Nasal cavity respiratory epithelium epithelial cell of viscerocranial mucosa (primary cell): Measurements from ENCODE around the gene KAT8. TPM values are rescaled to one million over a fixed set of nuclear protein-coding genes. Genes with fewer than 3 reads are reported as not detected.

Experiments used
- total RNA-seq: library from RNA; depleted of rRNA; stranded (reverse); fragments of >200 nt; gene quantifications from 2 replicates; pipeline ENCODE4 v1.2.3, GENCODE V29; 2014

The KAT8 gene
- total RNA-seq, result 36.2 and 45.3 TPM in 2 replicates

DNA sequence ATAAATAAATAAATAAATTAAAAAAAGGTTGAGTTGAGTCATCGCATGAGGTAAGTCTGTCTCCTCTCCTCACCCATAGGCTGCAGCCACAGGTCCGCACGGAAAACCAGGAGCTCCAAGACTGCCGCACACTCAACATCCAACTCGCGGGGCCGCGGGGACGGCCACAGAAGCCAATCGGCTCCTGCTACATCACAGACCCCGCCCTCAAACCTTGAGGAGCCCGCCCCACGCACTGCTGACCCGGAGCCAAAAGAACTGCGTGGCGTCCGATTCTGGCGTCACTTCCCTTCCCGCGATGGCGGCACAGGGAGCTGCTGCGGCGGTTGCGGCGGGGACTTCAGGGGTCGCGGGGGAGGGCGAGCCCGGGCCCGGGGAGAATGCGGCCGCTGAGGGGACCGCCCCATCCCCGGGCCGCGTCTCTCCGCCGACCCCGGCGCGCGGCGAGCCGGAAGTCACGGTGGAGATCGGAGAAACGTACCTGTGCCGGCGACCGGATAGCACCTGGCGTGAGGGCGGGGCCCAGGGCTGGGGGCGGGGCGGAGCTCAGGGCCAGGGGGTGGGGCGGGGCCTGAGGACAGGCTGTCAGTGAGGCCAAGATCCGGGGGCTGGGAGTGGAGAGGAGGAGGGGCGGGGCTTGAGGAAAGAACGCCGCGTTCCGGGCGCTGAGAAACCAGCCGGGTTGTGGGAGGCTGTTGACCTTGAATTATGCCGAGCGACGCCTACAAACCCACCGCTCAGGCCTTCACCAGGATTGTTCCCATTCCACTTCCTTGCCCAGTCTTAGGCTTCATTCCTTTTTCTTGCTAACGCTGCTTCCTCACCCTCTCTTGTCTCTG is at the start of gene KAT8:
Gene KAT8 (plus strand): TSS at position 281 of the 839 bp plus-strand sequence. CDS start 18 bp downstream, at position 299.

DNA sequence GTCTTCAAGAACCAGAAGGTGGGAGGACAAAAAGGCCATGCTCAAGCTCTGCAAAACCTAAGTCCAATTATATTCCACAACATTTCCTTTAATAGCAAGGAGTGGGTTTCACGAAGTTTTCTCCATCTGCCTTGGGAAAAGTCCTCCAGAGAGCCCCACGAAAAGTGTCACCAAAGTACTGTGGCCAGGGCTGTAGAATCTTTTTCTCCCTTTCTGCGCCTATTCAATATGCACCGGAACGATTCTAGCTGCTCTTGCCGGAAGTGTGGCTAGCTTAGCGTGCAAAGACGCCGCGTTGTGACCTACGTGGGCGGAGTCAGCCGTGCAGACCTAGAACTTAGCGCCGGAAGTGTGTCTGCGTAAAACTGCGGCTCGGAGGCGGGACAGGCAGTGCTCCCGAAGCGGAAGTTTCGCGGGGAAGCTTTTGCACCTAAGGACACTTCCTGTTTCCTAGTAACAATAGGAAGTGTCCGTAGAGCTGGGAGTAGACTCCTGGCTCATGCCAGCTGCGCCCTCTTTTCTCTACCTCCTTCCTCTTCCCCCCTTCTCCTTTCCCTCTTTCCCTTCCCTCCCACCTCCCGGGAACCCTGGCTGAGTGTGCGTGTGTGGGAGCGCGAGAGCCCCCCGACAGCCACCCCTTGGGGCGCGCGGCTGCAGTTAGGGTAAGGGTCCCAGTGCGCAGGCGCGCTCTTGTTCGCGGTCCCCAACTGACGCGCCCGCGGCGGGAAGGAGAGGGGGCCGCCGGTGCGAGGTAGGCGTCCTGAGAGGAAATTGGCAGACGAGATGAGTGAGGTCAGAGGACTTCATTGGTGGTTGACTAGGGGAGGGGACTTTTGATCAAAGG is 43.3 kb upstream of the KAT8 start, which contains the start of the genes ZNF646 and ZNF668:
Gene ZNF646 (plus strand): TSS at position 453 of the 844 bp plus-strand sequence. CDS start 1,903 bp downstream, outside the sequence.
Gene ZNF668 (minus strand): TSS at position 271 of the 844 bp plus-strand sequence. CDS start 9,781 bp downstream, outside the sequence.

DNA sequence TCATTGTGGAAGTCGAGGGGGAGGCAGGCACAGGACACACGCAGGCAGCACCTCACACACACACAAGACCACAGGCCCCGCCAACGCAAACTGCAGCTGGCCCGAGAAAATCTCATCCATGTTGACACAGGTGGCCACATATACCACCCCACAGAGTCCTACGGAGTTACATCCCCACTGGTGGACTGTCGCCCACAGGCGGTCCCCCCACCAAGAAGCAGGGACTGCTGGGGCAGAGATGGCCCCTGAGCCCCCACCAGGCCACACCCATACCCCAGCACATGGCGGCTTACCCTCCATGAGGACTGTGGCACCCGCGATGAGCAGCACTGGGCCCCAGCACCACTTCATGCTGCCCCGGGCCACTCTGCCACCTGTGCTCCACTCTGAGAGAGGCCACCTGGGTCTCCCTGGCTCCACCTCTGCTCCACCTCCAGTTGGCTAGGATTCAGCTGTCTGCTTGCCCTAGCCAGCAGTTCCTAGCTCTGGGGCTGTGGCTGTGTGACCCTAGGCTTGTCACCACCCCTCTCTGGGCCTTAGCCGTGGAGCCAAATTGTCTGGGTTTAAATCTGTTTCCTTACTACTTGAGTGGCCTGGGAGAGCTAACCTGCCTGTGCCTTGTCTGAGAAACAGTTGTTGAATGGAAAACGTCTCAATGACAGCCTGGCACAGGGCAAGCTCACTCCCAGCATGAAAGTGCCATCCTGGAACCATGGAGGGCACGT is 28.8 kb upstream of the KAT8 start, which contains the start of gene PRSS53:
Gene PRSS53 (minus strand): TSS at position 485 of the 725 bp plus-strand sequence. CDS start 134 bp downstream, at position 351.

DNA sequence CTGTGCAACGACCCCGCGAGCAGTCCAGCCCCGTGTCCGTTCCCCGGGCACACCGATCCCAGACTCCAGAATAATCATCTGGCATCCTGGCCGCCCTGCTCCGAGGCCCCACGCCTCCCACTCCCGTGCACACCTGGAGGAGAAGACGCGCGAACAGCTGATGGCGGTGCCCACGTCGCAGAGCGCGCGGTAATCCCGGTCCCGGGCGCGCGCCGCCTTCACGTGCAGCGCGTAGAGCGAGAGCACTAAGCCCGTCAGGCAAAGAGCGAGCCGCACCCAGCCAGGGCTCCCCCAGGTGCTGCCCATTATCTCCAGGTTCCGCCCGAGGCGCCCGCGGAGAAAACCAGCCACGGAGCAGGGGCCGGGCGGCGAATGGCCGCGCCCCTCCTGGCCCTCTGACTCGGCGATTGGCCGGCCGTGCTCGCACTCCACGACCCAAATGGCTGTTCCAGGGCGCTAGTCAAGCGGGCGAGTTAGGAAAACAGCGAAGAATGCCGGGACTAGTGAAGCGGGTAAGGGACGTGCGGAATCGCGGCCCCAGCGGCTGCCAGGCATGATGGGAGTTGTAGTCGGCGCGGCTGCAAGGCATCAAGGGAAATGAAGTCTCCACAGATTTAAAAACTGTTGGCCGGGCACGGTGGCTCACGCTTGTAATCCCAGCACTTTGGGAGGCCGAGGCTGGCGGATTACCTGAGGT is 22.9 kb upstream of the KAT8 start, which contains the start of gene VKORC1:
Gene VKORC1 (minus strand): TSS at position 374 of the 697 bp plus-strand sequence. CDS start 68 bp downstream, at position 306.

DNA sequence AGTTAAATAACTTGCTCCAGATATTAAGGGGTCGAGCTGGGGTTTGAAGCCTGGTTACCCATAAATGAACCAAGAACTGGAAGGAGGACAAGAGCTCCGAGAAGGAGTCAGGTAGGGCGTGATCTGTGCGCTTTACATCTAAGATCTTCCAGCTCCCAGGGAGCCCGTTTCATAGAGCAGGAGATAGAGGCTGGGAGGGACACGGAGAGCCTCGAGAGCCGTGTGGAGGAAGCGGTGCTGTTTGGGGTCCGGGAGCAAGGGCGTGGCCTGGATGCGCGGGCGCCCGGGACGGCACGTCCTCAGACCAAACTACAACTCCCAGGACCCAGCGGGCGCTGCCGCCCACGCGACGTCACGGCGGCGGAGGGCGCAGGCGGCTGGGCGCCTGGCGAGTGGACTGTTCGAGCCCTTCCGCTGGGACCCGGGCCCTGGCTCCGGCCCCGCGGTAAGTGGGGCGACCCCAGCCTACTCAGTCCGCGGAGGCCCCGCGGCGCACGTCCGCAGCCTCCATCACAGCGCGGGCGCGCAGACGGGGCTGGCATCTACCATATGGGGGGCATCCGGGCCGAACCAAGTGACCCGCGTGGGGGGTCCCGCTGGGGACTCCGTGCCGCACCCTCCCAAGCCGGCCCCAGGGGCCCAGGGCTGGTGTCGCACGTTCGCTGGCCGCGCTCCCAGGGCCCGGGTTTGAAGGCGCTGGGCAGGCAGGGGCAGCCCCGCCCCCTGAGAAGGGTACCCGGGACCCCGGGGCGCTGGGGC is 9.2 kb upstream of the KAT8 start, which contains the start of gene BCKDK:
Gene BCKDK (plus strand): TSS at position 352 of the 759 bp plus-strand sequence. CDS start 838 bp downstream, outside the sequence.

DNA sequence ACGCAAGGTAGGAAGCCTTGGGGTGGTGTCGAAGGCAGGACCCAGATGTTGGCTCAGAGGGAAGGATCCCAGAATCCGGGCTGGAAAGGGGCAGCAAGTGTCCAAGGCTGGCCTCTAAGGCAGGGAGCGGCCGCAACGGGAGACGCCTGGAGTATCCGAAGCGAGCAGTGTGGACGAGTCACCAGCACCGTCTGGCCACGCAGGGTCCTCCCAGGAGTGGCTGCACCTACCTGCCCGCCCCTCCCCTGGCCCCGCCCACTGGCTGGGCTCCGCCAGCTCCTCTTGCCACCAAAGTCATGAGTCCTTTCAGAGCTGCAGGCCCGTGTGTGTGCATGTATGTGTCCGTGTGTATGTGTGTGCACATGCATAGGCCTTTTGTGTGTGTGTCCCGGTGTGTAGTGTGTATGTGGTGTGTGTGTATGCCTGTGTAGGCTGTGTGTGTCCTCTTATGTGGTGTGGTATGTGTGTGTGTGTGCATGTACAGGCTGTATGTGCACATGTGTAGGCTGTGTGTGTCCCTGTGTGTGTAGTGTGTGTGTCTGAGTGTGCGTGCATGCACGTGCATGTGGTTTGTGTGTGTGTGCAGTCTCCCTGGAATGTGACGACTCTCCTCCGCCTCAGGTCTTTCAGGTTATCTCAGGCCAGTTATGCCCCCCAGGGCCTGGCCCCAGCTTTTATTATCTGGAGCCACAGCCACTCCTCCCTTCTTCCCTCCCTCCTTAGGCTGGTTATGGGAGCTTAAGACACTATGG is 18.2 kb downstream of the KAT8 start, which contains the start of gene PRSS8:
Gene PRSS8 (minus strand): TSS at position 193 of the 752 bp plus-strand sequence. CDS start 229 bp downstream, outside the sequence.

DNA sequence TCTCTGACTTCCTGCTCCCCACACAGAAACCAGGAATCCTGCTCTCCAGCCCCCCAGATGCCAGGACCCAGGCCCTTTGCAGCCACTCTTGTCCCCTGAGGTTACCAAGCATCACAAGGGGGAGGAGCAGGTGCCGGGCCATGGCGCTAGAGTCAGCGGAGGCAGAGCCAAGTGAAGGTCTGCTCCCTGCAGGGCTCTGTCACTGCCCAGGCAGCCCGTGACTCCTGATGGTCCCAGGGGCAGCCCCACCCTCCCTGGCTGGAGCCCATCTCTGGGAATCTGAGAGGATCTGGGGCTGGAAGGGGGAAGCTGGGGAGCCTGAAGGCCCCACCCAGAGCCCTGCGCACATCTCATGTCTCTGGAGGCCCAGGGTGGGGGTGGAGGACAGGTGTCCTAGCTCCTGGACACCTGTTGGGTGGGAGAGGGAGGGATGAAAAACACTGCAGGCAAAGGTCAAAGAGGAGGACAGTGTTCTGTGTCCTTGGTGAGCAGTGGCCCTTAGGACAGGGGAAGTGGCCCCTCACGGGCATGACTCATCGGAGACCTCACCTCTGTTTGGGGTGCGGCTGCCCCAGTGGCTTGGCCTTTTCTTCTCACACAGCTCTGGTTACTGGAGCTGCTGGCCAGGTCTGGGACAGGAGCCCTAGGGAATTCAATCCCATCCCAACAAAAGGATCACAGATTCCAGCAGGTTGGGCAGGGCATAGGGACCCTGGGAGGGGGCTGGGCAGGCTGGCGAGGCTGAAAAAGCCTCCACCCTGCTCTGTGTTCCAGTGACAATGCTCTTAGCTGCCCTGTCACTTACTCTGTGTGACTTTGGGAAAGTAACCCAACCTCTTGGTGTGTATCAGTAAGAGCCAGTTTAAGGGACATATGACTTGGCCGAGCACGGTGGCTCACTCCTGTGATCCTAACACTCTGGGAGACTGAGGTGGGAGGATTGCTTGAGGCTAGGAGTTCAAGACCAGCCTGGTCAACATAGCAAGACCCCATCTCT is 32.7 kb downstream of the KAT8 start, which contains the start of gene PRSS36:
Gene PRSS36 (minus strand): TSS at position 173 of the 997 bp plus-strand sequence. CDS start 31 bp downstream, at position 142.

DNA sequence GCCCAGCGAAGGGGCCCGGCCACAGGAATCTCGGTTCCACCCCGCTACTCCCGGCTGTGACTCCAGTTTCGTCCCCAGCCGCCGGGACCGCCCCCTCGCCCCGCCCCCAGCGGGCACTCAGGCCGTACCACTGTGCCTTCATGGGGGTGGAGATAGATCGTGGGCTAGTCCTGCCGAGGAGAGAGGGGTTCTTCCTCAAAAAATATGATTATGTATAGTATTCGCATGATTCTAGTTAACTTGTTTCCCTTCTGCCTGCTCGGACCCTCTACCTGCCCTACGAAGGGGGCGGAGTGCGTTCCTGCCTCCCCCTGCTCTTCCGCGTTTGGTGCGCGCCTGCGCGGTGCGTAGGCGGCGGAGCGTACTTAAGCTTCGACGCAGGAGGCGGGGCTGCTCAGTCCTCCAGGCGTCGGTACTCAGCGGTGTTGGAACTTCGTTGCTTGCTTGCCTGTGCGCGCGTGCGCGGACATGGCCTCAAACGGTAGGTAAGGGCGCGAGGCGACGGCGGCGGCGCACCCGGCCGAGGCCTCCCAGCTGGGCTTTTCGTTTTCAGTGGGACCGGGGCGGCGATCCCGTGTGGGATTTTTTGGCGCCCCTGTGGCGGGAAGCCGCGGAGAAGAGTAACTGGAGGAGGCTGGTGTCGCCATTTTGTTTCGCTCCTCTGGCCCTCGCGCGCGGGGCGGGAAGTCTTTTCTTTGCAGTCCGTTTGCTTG is 62.4 kb downstream of the KAT8 start, which contains the start of gene FUS:
Gene FUS (plus strand): TSS at position 393 of the 713 bp plus-strand sequence. CDS start 76 bp downstream, at position 469.

Other genes starting within 250 kb of the KAT8 start
- gene BCL7C, start 223.6 kb upstream of the KAT8 start, total RNA-seq, result 25.1 and 28.7 TPM in 2 replicates
- gene CTF1, start 221.1 kb upstream of the KAT8 start, total RNA-seq, result 0.68 and 1.2 TPM in 2 replicates
- gene FBXL19, start 194.1 kb upstream of the KAT8 start, total RNA-seq, result 17.4 and 21.7 TPM in 2 replicates
- gene ORAI3, start 168.6 kb upstream of the KAT8 start, total RNA-seq, result 14.0 and 33.7 TPM in 2 replicates
- 1.4 and 6.9 TPM in 2 replicates for gene SETD1A, start 159.9 kb upstream of the KAT8 start, total RNA-seq
- 4.1 and 4.7 TPM in 2 replicates for gene HSD3B7, start 132.5 kb upstream of the KAT8 start, total RNA-seq
- under 0.01 and 0.07 TPM in 2 replicates for gene STX1B, start 107.0 kb upstream of the KAT8 start, total RNA-seq
- 12.0 and 24.3 TPM in 2 replicates for gene STX4, start 84.1 kb upstream of the KAT8 start, total RNA-seq
- gene ZNF668, start 43.4 kb upstream of the KAT8 start, total RNA-seq, result 7.2 and 7.5 TPM in 2 replicates
- gene ZNF646, start 43.2 kb upstream of the KAT8 start, total RNA-seq, result 11.3 and 19.6 TPM in 2 replicates
- gene PRSS53, start 28.7 kb upstream of the KAT8 start, total RNA-seq, result 0.34 and 1.6 TPM in 2 replicates
- 27.0 and 29.0 TPM in 2 replicates for gene VKORC1, start 22.9 kb upstream of the KAT8 start, total RNA-seq
- 7.2 and 18.7 TPM in 2 replicates for gene BCKDK, start 9.3 kb upstream of the KAT8 start, total RNA-seq
- gene PRSS8, start 18.1 kb downstream of the KAT8 start, total RNA-seq, result 31.1 and 54.2 TPM in 2 replicates
- gene PRSS36, start 32.4 kb downstream of the KAT8 start, total RNA-seq, result 0.34 and 0.85 TPM in 2 replicates
- 17.8 and 42.6 TPM in 2 replicates for gene FUS, start 62.5 kb downstream of the KAT8 start, total RNA-seq
- gene PYCARD, start 85.1 kb downstream of the KAT8 start, total RNA-seq, result 56.4 and 92.7 TPM in 2 replicates
- under 0.01 TPM in 1 of 2 replicates, not detected in the other for gene TRIM72, start 96.5 kb downstream of the KAT8 start, total RNA-seq
- gene PYDC1, start 99.5 kb downstream of the KAT8 start, total RNA-seq, result not detected in 2 replicates
- 0.57 TPM in 1 of 2 replicates, not detected in the other for gene ITGAM, start 142.3 kb downstream of the KAT8 start, total RNA-seq
- under 0.01 TPM in 1 of 2 replicates, not detected in the other for gene ITGAX, start 237.5 kb downstream of the KAT8 start, total RNA-seq